GM19240 (cell line): ENCODE results near the gene ISL2.

Source experiments
- DNase-seq: peaks from one replicate; pipeline ENCODE4 v3.0.0; 2011; ENCODE audit warnings: low spot score; ENCODE audit not compliant: insufficient read length

The ISL2 gene

DNA sequence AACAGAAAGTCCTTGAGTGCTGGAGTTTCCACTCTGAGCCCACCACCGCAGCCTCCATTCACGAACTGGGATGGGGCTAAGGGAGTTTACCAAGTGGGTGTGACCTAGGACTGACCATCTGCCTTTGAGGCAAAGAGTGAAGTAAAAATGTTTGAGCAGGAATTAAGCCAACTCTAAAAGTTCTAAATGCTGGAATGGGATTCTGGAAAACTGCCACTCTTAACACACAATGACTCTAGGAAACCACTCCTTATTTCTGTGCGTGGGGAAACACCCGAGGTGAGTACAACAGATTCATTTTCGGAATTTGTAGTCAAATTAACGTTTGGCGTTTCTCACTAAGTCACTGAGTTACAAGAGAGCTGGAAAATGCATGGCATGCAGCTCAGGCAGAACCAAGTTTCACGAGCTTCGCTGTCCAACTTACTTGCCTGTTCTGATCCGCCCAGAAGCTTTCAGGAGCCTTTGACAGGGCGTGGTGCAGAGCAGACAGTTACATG is 31.6 kb downstream of the ISL2 start:
- no peak for DNase-seq

DNA sequence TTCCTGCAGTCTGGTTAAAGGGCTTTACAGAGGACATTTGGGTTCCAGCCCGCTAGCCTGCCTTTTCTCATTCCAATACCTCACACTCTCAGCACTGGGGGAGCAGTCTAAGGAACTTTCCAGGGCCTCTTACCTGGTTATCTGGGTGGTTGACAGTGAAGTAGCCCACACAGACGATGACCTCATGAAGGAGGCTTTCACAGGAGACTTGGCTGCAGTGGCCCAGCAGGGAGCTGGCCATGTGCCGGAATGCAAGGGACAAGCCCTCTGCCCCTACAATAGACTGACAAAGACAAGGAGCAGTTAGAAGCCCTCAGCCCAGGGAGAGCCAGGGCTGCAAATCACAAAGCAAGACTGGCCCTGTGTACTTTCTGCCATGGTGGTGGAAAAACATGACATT is 39.5 kb downstream of the ISL2 start:
- DNase-seq = no peak

DNA sequence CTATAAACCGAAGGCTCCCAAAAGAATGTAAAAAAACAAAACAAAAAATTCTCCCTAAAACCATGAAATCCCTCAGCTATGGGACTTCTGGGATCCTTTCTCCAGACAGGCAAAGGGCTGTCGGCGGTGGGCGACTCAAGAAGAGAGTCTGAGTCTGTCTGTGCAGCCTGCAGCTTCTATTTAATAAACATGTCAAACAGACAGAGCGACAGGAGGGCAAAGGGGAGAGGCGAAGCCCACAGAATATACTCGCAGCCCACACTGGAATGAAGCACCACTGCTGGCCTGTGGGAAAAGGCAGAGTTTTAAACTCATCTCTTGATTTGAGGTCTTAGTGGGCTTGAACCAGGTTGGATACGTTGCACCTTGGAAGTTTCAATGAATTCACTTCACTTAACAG is 40.2 kb downstream of the ISL2 start:
- DNase-seq = no peak

DNA sequence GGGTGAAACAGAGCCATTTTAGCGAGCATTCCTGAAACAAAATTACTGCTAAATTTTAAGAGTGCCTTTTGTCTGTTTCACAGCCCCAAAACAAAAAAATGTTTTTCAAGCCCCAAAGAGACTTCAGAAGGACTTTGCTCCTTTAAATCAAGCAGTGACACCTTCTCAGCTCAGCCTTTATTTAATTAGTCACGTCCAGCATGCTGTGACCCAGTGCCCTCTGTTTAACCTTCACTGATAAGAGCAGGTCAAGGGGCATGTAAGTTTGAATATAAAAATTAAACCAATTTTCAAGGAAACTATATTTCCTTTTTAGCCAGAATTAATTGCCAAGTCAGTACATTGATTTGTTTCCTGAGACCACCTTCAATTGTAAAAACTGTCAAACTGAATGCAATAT is 40.6 kb downstream of the ISL2 start:
- DNase-seq = no peak

DNA sequence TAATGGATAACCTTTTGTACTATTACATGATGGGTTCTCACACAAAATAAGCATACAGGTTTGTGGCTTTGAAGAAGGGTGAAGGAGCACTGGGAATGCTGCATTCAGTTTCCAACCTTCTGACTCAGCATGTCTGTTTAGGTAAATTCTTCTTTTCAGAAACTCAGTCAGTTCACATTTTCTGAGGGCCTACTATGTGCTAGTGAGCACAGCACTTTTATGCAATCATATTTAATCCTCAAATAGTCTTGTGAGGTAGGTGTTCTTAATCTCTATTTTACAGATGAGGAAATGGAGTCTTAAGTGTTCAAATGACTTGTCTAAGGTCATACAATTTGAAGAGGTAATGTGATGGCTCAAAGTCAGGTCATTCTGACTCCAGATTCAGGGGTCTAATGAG is 41.2 kb downstream of the ISL2 start:
- DNase-seq = no peak

DNA sequence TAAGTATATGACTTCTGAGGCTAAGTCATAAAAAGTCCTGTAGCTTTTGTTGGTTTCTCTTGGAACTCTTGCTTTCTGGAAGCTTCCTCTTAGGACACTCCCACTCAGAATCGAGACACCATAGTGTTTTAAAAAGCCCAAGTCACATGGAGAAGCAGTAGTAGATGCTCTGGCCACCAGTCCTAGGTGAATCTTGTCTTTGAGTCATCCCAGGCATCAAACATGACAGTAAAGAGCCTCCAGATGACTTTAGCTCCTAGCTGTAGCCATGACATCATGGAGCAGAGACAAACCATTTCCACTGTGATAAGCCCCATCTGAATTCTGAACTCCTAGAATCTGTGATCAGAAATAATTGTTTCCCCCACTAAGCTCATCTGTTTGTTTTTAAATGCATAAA is 42.1 kb downstream of the ISL2 start:
- DNase-seq = no peak

DNA sequence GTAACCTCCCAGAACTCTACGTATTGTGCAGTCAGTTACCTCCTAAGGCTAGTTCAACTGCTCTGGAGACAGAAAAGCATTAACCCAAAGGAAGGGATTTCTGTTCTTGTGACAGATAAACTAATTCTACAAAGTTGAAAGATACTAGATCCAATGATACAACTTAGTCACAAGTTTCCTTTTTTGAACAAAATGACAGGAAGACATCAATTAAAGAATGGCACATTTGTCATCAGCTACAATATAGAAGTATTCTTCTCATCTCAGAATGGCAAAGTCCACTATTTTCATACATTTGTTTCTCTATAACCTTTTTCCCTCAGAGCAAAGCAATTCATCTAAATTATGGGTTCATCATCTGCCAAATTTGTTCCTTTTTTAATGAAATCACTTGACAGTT is 43.7 kb downstream of the ISL2 start:
- no peak for DNase-seq

DNA sequence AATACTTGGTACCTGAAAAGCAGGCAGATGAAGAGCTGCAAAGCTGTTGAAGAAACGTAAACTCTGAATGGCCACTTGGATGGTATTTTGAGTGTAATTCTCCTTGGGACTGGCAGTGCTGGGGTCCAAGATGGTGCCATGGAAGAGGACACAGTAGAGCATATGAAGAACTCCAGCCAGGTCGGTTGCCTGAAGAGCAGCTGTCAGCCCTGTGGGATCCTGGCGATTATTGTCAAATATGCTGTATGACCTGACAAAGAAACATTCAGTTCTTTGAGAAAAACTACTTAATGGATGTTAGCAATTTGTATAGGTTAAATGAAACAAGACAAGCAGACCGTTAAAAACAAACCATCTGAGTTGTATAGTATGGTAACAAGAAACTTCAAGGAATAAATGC is 44.8 kb downstream of the ISL2 start:
- DNase-seq = no peak

DNA sequence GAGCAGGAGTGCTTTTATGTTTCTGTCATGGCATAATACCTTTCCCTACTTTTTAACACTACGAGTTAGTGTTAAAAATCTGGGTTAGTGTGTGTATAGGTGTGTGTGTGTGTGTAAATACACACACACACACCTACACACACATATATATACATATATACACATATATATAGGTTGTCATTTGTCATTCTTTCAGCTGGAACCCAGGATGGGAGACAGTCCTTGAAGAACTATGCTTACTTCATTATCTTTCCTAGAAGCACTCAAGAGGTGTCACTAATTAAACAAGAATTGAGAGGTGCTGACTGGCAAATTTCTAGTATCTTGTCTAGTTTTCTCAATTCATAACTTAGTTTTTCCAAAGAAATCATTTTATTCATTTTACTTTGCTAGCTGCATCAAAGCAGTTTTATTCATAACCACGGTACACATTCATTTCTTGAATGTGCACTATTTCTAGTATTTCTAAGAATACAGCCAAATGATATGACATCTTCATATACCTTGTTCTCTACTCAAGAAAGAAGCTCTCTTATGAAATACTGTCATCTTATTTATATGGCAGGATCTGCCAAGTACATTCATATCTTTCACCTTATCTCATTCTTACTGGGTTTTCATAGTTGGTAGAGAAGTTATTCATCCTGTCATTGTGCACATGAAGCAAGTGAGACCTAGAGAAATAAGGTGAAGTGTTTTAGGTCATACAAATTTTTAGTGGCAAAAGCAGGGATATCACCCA is 46.6 kb downstream of the ISL2 start:
- no peak for DNase-seq

DNA sequence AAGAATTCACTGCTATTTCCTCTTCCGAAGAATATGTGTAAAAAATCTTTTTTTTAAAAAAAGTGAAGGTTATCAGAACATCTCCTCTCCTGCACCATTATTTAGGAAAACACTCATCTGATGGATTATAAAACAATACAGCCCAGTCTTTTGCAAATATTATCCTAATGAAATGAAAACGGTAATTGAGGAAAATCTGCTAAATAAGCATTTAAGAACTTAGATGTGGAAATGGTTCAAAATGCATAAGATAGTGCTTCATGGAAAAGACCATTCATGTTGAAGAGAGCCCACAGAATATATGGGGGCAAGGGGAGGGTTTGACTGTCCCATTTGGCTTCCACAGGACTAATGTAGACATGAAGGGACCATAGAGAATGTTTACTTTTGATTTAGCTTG is 47.8 kb downstream of the ISL2 start:
- DNase-seq = no peak

DNA sequence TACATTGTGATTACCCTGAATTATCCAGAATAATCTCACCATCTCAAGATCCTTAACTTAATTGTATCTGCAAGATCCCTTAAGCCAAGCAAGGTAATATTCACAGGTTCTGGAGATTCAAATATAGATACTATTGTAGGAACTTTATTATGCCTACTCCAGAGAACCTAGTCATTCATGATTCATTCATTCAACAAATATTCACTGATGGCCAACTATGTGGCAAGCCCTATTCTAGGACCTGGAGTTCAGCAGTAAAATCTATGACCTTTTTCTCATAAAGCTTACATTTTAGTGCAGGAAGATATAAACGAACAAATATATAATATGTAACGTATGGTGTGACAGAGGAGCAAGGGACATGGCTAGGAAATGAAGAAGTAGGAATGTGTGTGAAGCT is 49.6 kb downstream of the ISL2 start:
- DNase-seq = no peak

DNA sequence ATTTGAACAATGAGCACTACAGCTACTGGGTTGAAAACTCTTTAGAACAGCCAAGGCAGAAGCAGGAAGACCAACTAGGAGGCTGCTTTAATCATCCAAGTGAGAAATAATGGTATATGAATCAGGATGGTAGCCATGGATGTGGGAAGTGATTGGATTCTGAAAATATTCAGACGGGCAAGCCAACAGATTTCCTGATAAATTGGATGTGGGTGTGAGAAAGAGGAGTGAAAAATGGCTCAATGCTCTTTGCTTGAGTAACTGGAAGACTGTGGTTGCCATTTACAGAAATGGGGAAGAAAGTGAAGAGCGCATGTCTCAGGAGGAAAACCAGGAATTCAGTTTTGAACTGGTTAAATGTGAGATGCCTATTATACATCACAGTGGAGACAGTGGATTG is 50.4 kb downstream of the ISL2 start:
- DNase-seq = no peak

DNA sequence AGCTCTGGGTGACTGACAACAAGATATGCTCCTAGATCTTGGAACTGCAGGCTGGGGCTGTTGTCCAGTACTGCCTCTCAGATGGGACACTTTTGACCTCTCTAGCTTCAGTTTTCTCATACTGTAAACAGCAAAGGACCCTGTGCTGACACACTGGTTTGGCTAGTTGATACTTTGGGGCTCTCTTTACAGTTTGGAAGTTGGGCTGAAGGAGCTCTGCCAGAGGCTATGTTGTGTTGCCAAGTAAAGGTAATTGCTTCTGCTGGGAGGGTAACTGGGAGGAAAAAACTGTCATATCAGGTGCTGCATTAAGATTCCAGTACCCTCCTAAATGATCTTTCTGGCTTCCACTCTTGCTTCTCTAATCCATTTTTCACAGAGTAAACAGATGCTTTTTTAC is 54.0 kb downstream of the ISL2 start:
- no peak for DNase-seq

DNA sequence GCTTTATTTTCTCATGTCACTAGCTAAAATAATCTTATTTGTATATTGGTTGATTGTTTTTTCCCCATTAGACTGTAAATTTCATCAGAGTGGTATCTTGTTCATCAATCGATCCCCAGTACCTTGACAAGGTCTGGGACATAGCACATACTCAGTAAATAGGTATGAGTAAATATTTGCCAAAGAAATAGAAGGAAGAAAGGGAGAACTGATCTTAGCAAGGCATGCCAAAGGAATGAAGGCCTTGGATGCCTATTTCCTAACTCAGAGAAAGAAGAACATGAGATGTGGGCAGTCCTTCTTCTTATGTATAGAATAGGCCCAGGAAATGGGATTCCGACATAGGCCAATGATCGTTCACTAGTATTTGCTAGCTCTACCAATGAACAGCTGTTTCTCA is 54.7 kb downstream of the ISL2 start:
- no peak for DNase-seq

DNA sequence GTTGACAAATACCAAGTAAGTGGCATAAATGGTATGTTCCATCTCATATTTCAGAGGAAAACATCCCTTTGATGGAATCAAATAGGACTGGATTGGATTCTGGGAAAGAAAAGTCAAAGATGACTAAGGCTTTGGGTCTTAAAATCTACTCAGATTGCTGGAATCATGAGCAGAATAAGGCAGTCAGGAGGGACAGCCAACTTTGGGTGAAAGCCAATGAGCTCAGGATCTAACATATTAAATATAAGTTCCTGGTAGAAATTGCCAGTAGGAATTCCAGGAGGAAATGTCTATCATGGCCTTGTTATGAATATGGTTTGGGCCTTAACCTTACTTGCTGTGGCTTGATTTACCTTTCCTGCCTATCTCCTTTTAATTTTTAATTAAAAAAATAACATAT is 55.3 kb downstream of the ISL2 start:
- no peak for DNase-seq
